DLD1 (cell line): ENCODE data around the gene GAN.
"Not testable (repeated sequence)": the region's sequence is repeated elsewhere in the genome, so short reads cannot be mapped to it uniquely, and the experiment has no call there.

Experiments
- in situ Hi-C: cut with HindIII; loops from 2 replicates; pipeline ENCODE4 v1.10.0; 2017; ENCODE audit warnings: low sequenced_read_pairs

Gene GAN

GRCh38 chr16:81307770-81308169 is 7.0 kb upstream of the GAN start:
- in situ Hi-C loops, result no loop called here

- in situ Hi-C loops, result no loop called here
These were observed 4.6 kb upstream of the GAN start for GRCh38 chr16:81310045-81310644.

GRCh38 chr16:81311762-81312161 is 3.0 kb upstream of the GAN start:
- in situ Hi-C loops, result no loop called here

GRCh38 chr16:81313701-81314602 is 810 bp upstream of the GAN start:
- in situ Hi-C loops, result no loop called here

GRCh38 chr16:81315271-81316175 is 761 bp downstream of the GAN start:
- in situ Hi-C loops, result no loop called here

GRCh38 chr16:81316176-81316496 is 1.4 kb downstream of the GAN start:
- in situ Hi-C loops, result no loop called here

GRCh38 chr16:81318711-81319110 is 3.9 kb downstream of the GAN start:
- in situ Hi-C loops, result no loop called here

- in situ Hi-C loops, result no loop called here
These were observed 4.6 kb downstream of the GAN start for GRCh38 chr16:81319221-81319912.

GRCh38 chr16:81321039-81321438 is 6.3 kb downstream of the GAN start:
- in situ Hi-C loops, result no loop called here

- in situ Hi-C loops, result no loop called here
These were observed 6.8 kb downstream of the GAN start for GRCh38 chr16:81321536-81321935.

GRCh38 chr16:81324808-81325207 is 10.0 kb downstream of the GAN start:
- in situ Hi-C loops, result no loop called here

- in situ Hi-C loops, result no loop called here
These were observed 12.2 kb downstream of the GAN start for GRCh38 chr16:81327011-81327410.

GRCh38 chr16:81327447-81328196 is 12.9 kb downstream of the GAN start:
- in situ Hi-C loops, result no loop called here

GRCh38 chr16:81329947-81330346 is 15.2 kb downstream of the GAN start:
- in situ Hi-C loops, result no loop called here

- in situ Hi-C loops, result no loop called here
These were observed 18.6 kb downstream of the GAN start for GRCh38 chr16:81333356-81333755.

GRCh38 chr16:81335669-81336068 is 20.9 kb downstream of the GAN start:
- in situ Hi-C loops, result no loop called here

GRCh38 chr16:81337097-81337496 is 22.3 kb downstream of the GAN start:
- in situ Hi-C loops, result no loop called here

- in situ Hi-C loops, result not testable (repeated sequence)
These were observed 30.4 kb downstream of the GAN start for GRCh38 chr16:81345172-81345571.

GRCh38 chr16:81347425-81347824 is 32.7 kb downstream of the GAN start:
- in situ Hi-C loops, result no loop called here

- in situ Hi-C loops, result no loop called here
These were observed 35.0 kb downstream of the GAN start for GRCh38 chr16:81349608-81350305.
